Measurements from ENCODE around the gene MAOA. TPM values are rescaled to one million over a fixed set of nuclear protein-coding genes. Genes with fewer than 3 reads are reported as not detected.
A peak's percentile ranks its signal among the peaks of the same experiment; 100 is the strongest.
"Not testable (repeated sequence)": the region's sequence is repeated elsewhere in the genome, so short reads cannot be mapped to it uniquely, and the experiment has no call there.

Gene MAOA
- total RNA-seq, 4 donors from 2014 or later, result 220 to 477 (median 242) TPM

- TF ChIP-seq CTCF (IDR thresholded peaks at IDR 0.05), result no peak
- DNase-seq (ENCODE audit: low spot score), result no peak
- ATAC-seq (ENCODE audit: low FRiP score), result peak; percentile 88
These were observed 5.6 kb downstream of the MAOA start for GRCh38 chrX:43661521-43662240.

GRCh38 chrX:43663173-43663572 is 7.1 kb downstream of the MAOA start:
- ATAC-seq (ENCODE audit: low FRiP score) (no peak), DNase-seq (ENCODE audit: low spot score) (no peak)
- TF ChIP-seq CTCF (IDR thresholded peaks at IDR 0.05), result no peak

GRCh38 chrX:43664258-43664657 is 8.2 kb downstream of the MAOA start:
- DNase-seq (ENCODE audit: low spot score) (no peak), ATAC-seq (ENCODE audit: low FRiP score) (no peak)
- no peak for TF ChIP-seq CTCF (IDR thresholded peaks at IDR 0.05)

GRCh38 chrX:43664708-43665107 is 8.6 kb downstream of the MAOA start:
- TF ChIP-seq CTCF (IDR thresholded peaks at IDR 0.05), result no peak
- ATAC-seq (ENCODE audit: low FRiP score), result no peak
- no peak for DNase-seq (ENCODE audit: low spot score)

GRCh38 chrX:43666311-43666912 is 10.3 kb downstream of the MAOA start:
- ATAC-seq (ENCODE audit: low FRiP score), result no peak
- no peak for TF ChIP-seq CTCF (IDR thresholded peaks at IDR 0.05)

GRCh38 chrX:43675965-43676628 is 20.0 kb downstream of the MAOA start:
- DNase-seq (ENCODE audit: low spot score); ATAC-seq (ENCODE audit: low FRiP score): not testable (repeated sequence)

More at GRCh38 chrX:43666311-43666912, 10.3 kb downstream of the MAOA start:
- no peak for DNase-seq (ENCODE audit: low spot score)

- DNase-seq (ENCODE audit: low spot score) (no peak), ATAC-seq (ENCODE audit: low FRiP score) (no peak)
- no peak for TF ChIP-seq CTCF (IDR thresholded peaks at IDR 0.05)
These were observed 21.0 kb downstream of the MAOA start for GRCh38 chrX:43676971-43677572.
